ENCODE measurements around the gene TBL1X. TPM values are rescaled to one million over a fixed set of nuclear protein-coding genes. Genes with fewer than 3 reads are reported as not detected.

Gene TBL1X
- total and polyA plus RNA-seq, 2 of the 4 experiments (the other 2 are of a cell fraction), result 16.2 to 20.8 TPM

GRCh38 chrX:9703406-9703805 lies 238.5 kb downstream of the TBL1X start:
- no peak for ATAC-seq (ENCODE audit: low read depth)
- 85% methylated on average over 3 of the region's 14 CpGs; no CpG with 5 or more reads in 1 of the 2 experiments for WGBS, 2 experiments (ENCODE audit: extremely low coverage in 2 of 2, insufficient read length in 1 of 2)
- in situ Hi-C loops (cut with MboI; ENCODE audit: low sequenced_read_pairs), result no loop called here
- H3K56ac ChIP-seq (ENCODE audit: extremely low read depth, insufficient read depth, low read length), result no peak overlapping the region
- H4K8ac ChIP-seq (ENCODE audit: low read depth in 2 of 2, low read length in 2 of 2), result no peak overlapping the region
- H3K4me3 ChIP-seq (ENCODE audit: insufficient read depth, low read depth, low read length), result no peak overlapping the region
- no peak overlapping the region for H2AK9ac ChIP-seq (replicated peaks; ENCODE audit: low read depth, low read length, poor library complexity)
- no peak overlapping the region for H3K27ac ChIP-seq (ENCODE audit: insufficient read depth, low read length)
- no peak overlapping the region for H3K18ac ChIP-seq (ENCODE audit: low read depth, low read length)
- TF ChIP-seq ELK1 (IDR thresholded peaks at IDR 0.05; ENCODE audit: borderline replicate concordance, low read depth, low read length) (no peak), CTCF (conservative IDR thresholded peaks at IDR 0.05; ENCODE audit: low read depth, low read length) (no peak), USF2 (IDR thresholded peaks at IDR 0.05; ENCODE audit: low read depth, low read length) (no peak), CHD1 (IDR thresholded peaks at IDR 0.05; ENCODE audit: low read depth, low read length) (no peak), NFE2L2 (IDR thresholded peaks at IDR 0.05; ENCODE audit: low read depth, low read length) (no peak), CEBPB (IDR thresholded peaks at IDR 0.05; ENCODE audit: low read depth, low read length) (no peak), RFX5 (IDR thresholded peaks at IDR 0.05; ENCODE audit: low read depth, low read length) (no peak), MAFK (IDR thresholded peaks at IDR 0.05; ENCODE audit: low read depth, low read length) (no peak), FOS (IDR thresholded peaks at IDR 0.05; ENCODE audit: low read depth, low read length) (no peak), MXI1 (IDR thresholded peaks at IDR 0.05; ENCODE audit: borderline replicate concordance, low read depth, low read length) (no peak), SMC3 (IDR thresholded peaks at IDR 0.05; ENCODE audit: low read depth, low read length) (no peak), BHLHE40 (IDR thresholded peaks at IDR 0.05; ENCODE audit: low read depth, low read length) (no peak), POLR2A (IDR thresholded peaks at IDR 0.05; ENCODE audit: low read depth, low read length) (no peak)
- H3K36me3 ChIP-seq (ENCODE audit: control insufficient read depth, insufficient read depth, low read length), result peaks cover 35% of the 10 kb centered on the region
- dilution Hi-C loops (cut with HindIII; ENCODE audit: low sequenced_read_pairs, unreplicated experiment), result no loop called here
- no peak overlapping the region for H3K4ac ChIP-seq (ENCODE audit: low read depth, low read length)
- no peaks in the 10 kb centered on the region for H3K79me1 ChIP-seq (ENCODE audit: low read depth in 1 of 2, low read length in 2 of 2)
- H3K9me1 ChIP-seq (ENCODE audit: insufficient read depth, low read length), result no peaks in the 10 kb centered on the region
- BruUV-seq (replicated peaks), result no TSS peak
- H2BK20ac ChIP-seq (ENCODE audit: low read depth, low read length), result no peak overlapping the region
- no peak overlapping the region for H4K5ac ChIP-seq (ENCODE audit: low read depth, low read length)
- no peaks in the 10 kb centered on the region for H3K9me3 ChIP-seq (ENCODE audit: control insufficient read depth, insufficient read depth, low read length)
- no peaks in the 10 kb centered on the region for H3K27me3 ChIP-seq (ENCODE audit: control insufficient read depth, insufficient read depth, low read length)
- no peak overlapping the region for H3K14ac ChIP-seq (replicated peaks; ENCODE audit: low read depth, low read length)
- H4K20me1 ChIP-seq (ENCODE audit: insufficient read depth, low read length), result no peaks in the 10 kb centered on the region
- intact Hi-C loops (cut with micrococcal nuclease), result loop anchor here (10.0 kb wide), 1 partner anchor 959 kb away; no protein-coding TSS in a partner anchor
- H3K9ac ChIP-seq (ENCODE audit: low read depth, low read length), result no peak overlapping the region
- H3K4me2 ChIP-seq (ENCODE audit: low read depth, low read length), result no peak overlapping the region
- no peak overlapping the region for H2BK5ac ChIP-seq (ENCODE audit: low read depth, low read length, poor library complexity, severe bottlenecking)
- DNase-seq, result no peak
- POLR2A ChIA-PET (ENCODE audit: unreplicated experiment), result no interaction called here
- H3K23ac ChIP-seq (ENCODE audit: low read depth, low read length), result no peak overlapping the region
- no peak overlapping the region for H2AFZ ChIP-seq (replicated peaks; ENCODE audit: low read length, poor library complexity)
- H3K4me1 ChIP-seq (ENCODE audit: control insufficient read depth, insufficient read depth, low read length), result no peaks in the 10 kb centered on the region
- H2BK120ac ChIP-seq (ENCODE audit: low read depth, low read length), result no peak overlapping the region
- no peak overlapping the region for H2BK15ac ChIP-seq (ENCODE audit: low read depth, low read length)
- H4K91ac ChIP-seq (ENCODE audit: insufficient read depth, low read depth, low read length), result no peak overlapping the region
- CTCF ChIA-PET, result interaction anchor here (0.5 kb wide), 2 partner anchors 50 to 776 kb away, joined by 3 to 5 read pairs; no protein-coding TSS in a partner anchor
- no peak overlapping the region for H2AK5ac ChIP-seq (ENCODE audit: low read depth, low read length)

All from IMR-90 (cell line).